Breast epithelium (tissue), 3 donors: Measurements from ENCODE around the gene PPM1G.

ENCODE experiments used
- CTCF ChIP-seq, 3 donors: fragments of 450-650 bp; IDR thresholded peaks; one replicate each; pipeline ENCODE4 v1.5.1; 2016 to 2017; ENCODE audit warnings: antibody characterized with exemption in 3 of 3, mild to moderate bottlenecking in 3 of 3, moderate library complexity in 3 of 3
- POLR2A ChIP-seq: fragments of 450-650 bp; IDR thresholded peaks from one replicate; pipeline ENCODE4 v1.6.1; 2016; ENCODE audit warnings: antibody characterized with exemption, mild to moderate bottlenecking, moderate library complexity

DNA sequence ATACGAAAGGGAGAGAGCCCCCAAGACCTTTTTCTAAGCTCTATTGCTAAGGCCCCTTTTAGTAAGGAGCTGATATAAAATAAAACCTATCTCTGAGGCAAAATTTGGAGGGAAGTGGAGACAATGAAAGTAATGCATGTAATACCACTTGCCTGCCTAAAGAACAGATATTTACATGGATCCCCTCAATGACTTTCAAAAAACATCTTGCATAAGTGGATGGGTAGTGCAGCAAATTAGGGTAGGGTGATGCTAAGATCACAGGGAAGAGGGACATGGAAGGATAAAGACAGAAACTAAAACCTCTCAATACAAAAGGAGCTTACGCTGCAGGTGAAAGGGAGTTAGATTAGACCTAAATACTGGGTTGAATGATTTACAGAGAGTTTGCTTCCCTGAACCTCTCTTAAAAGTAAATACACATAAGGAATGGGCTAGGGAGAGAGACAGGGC lies 30.0 kb downstream of the PPM1G start:
- TF ChIP-seq CTCF (IDR thresholded peaks at IDR 0.05) (no peak), POLR2A (no peak)
